Dedifferentiated amniotic fluid mesenchymal stem cell (primary cell): ENCODE measurements around the gene PSMD13.

Source experiments
- DNase-seq: peaks from one replicate; pipeline ENCODE4 v3.0.0-alpha.2; 2016; ENCODE audit errors: extremely low spot score

Gene PSMD13

GRCh38 chr11:204587-205109 lies 32.1 kb upstream of the PSMD13 start:
- DNase-seq, result no peak

- no peak for DNase-seq
Observed at GRCh38 chr11:205221-206001, 31.4 kb upstream of the PSMD13 start.

GRCh38 chr11:206002-206384 lies 30.8 kb upstream of the PSMD13 start:
- no peak for DNase-seq

GRCh38 chr11:206526-207207 lies 30.1 kb upstream of the PSMD13 start:
- DNase-seq, result no peak

- DNase-seq, result peak; percentile 97
Observed at GRCh38 chr11:207208-207862, 29.4 kb upstream of the PSMD13 start, which contains the start of the genes BET1L and RIC8A. BET1L (minus strand) TSS chr11:207399; CDS start chr11:207321, 78 bp downstream. RIC8A (plus strand) TSS chr11:207708; CDS start chr11:208855, 1,147 bp downstream.

GRCh38 chr11:207863-208180 lies 29.0 kb upstream of the PSMD13 start:
- DNase-seq, result peak; percentile 26

- DNase-seq, result peak; percentile 19
Observed at GRCh38 chr11:208181-208916, 28.4 kb upstream of the PSMD13 start.

GRCh38 chr11:208917-209260 lies 27.9 kb upstream of the PSMD13 start:
- no peak for DNase-seq

- no peak for DNase-seq
Observed at GRCh38 chr11:209275-210121, 27.3 kb upstream of the PSMD13 start.

GRCh38 chr11:210122-210802 lies 26.5 kb upstream of the PSMD13 start:
- DNase-seq, result peak; percentile 33

GRCh38 chr11:210803-211180 lies 26.0 kb upstream of the PSMD13 start:
- DNase-seq, result no peak

- DNase-seq, result no peak
Observed at GRCh38 chr11:211295-211694, 25.5 kb upstream of the PSMD13 start.

GRCh38 chr11:211741-212140 lies 25.0 kb upstream of the PSMD13 start:
- DNase-seq, result no peak

- DNase-seq, result no peak
Observed at GRCh38 chr11:212150-213100, 24.4 kb upstream of the PSMD13 start.

GRCh38 chr11:213111-213510 lies 23.7 kb upstream of the PSMD13 start:
- DNase-seq, result no peak

- no peak for DNase-seq
Observed at GRCh38 chr11:214083-214482, 22.7 kb upstream of the PSMD13 start.

GRCh38 chr11:215581-216037 lies 21.2 kb upstream of the PSMD13 start:
- DNase-seq, result no peak

- no peak for DNase-seq
Observed at GRCh38 chr11:216081-216974, 20.4 kb upstream of the PSMD13 start.
